ENCODE measurements around the gene UROC1. TPM values are rescaled to one million over a fixed set of nuclear protein-coding genes. Genes with fewer than 3 reads are reported as not detected.
A peak's percentile ranks its signal among the peaks of the same experiment; 100 is the strongest.

Gene UROC1
- total and polyA plus RNA-seq, 2 donors from 2014 or later: not detected

- no peaks in the 10 kb centered on the region for H3K36me3 ChIP-seq (ENCODE audit: control insufficient read depth in 2 of 3, insufficient read depth in 3 of 3, low read length in 3 of 3)
- no peaks in the 10 kb centered on the region for H3K9me3 ChIP-seq (ENCODE audit: control insufficient read depth in 2 of 3, insufficient read depth in 1 of 3, low read length in 3 of 3)
- peaks cover 0 to 5% (median 0%) of the 10 kb centered on the region in 3 donors for H3K4me1 ChIP-seq (ENCODE audit: control insufficient read depth in 2 of 3, insufficient read depth in 2 of 3, low read depth in 1 of 3, low read length in 3 of 3)
- intact Hi-C loops (cut with DNase I): no loop called here
- no peak overlapping the region for H3K27ac ChIP-seq (ENCODE audit: low read depth in 2 of 2, low read length in 2 of 2)
- DNase-seq (no peak), FAIRE-seq (no peak)
- no peak overlapping the region for H3K4me3 ChIP-seq (ENCODE audit: low read length in 3 of 3)
- TF ChIP-seq CTCF (IDR thresholded peaks at IDR 0.05; ENCODE audit: borderline replicate concordance, extremely low read depth, insufficient read depth): no peak
- no peaks in the 10 kb centered on the region for H3K27me3 ChIP-seq (ENCODE audit: control insufficient read depth, insufficient read depth, low read length)
- no peak overlapping the region for H3K9ac ChIP-seq (ENCODE audit: low read length in 3 of 3)
Measured at GRCh38 chr3:126484148-126484547, 33.4 kb downstream of the UROC1 start.

- DNase-seq: peak in 1 of 5 donors; percentile 67
- intact Hi-C loops (cut with DNase I): no loop called here
- TF ChIP-seq CTCF (IDR thresholded peaks at IDR 0.05; ENCODE audit: borderline replicate concordance, extremely low read depth, insufficient read depth): no peak
- FAIRE-seq: no peak
- H3K27ac ChIP-seq (ENCODE audit: low read depth in 2 of 2, low read length in 2 of 2): no peak overlapping the region
- no peaks in the 10 kb centered on the region for H3K36me3 ChIP-seq (ENCODE audit: control insufficient read depth in 2 of 3, insufficient read depth in 3 of 3, low read length in 3 of 3)
- H3K9ac ChIP-seq (ENCODE audit: low read length in 3 of 3): no peak overlapping the region
- no peak overlapping the region for H3K4me3 ChIP-seq (ENCODE audit: low read length in 3 of 3)
- no peaks in the 10 kb centered on the region for H3K27me3 ChIP-seq (ENCODE audit: control insufficient read depth, insufficient read depth, low read length)
- no peaks in the 10 kb centered on the region for H3K9me3 ChIP-seq (ENCODE audit: control insufficient read depth in 2 of 3, insufficient read depth in 1 of 3, low read length in 3 of 3)
- H3K4me1 ChIP-seq (ENCODE audit: control insufficient read depth in 2 of 3, insufficient read depth in 2 of 3, low read depth in 1 of 3, low read length in 3 of 3): peaks cover 0 to 5% (median 0%) of the 10 kb centered on the region in 3 donors
Measured at GRCh38 chr3:126483321-126483761, 34.2 kb downstream of the UROC1 start.

- TF ChIP-seq CTCF (IDR thresholded peaks at IDR 0.05; ENCODE audit: borderline replicate concordance, extremely low read depth, insufficient read depth): no peak
- no peaks in the 10 kb centered on the region for H3K9me3 ChIP-seq (ENCODE audit: control insufficient read depth in 2 of 3, insufficient read depth in 1 of 3, low read length in 3 of 3)
- H3K36me3 ChIP-seq (ENCODE audit: control insufficient read depth in 2 of 3, insufficient read depth in 3 of 3, low read length in 3 of 3): no peaks in the 10 kb centered on the region
- peak in 1 of 5 donors; percentile 45 for DNase-seq
- FAIRE-seq: no peak
- intact Hi-C loops (cut with DNase I): no loop called here
- no peak overlapping the region for H3K4me3 ChIP-seq (ENCODE audit: low read length in 3 of 3)
- peaks cover 0 to 5% (median 0%) of the 10 kb centered on the region in 3 donors for H3K4me1 ChIP-seq (ENCODE audit: control insufficient read depth in 2 of 3, insufficient read depth in 2 of 3, low read depth in 1 of 3, low read length in 3 of 3)
- no peaks in the 10 kb centered on the region for H3K27me3 ChIP-seq (ENCODE audit: control insufficient read depth, insufficient read depth, low read length)
- no peak overlapping the region for H3K27ac ChIP-seq (ENCODE audit: low read depth in 2 of 2, low read length in 2 of 2)
- H3K9ac ChIP-seq (ENCODE audit: low read length in 3 of 3): no peak overlapping the region
Measured at GRCh38 chr3:126482503-126483255, 34.9 kb downstream of the UROC1 start.
